ENCODE data around the gene CAMP. TPM values are rescaled to one million over a fixed set of nuclear protein-coding genes. Genes with fewer than 3 reads are reported as not detected.
"Not testable (repeated sequence)": the region's sequence is repeated elsewhere in the genome, so short reads cannot be mapped to it uniquely, and the experiment has no call there.

Gene CAMP
- total and polyA plus RNA-seq, 8 donors, result not detected

- intact Hi-C loops (cut with DNase I), result no loop called here
- Histone ChIP-seq H3K36me3 (peaks cover 0 to 14% (median 0%) of the 10 kb centered on the region in 3 donors), H3K27ac (no peak overlapping the region), H3K9me3 (no peaks in the 10 kb centered on the region), H3K27me3 (no peaks in the 10 kb centered on the region), H3K4me1 (peaks cover 0 to 4% (median 1%) of the 10 kb centered on the region in 3 donors), H3K4me3 (no peak overlapping the region)
- no peak for TF ChIP-seq CTCF (IDR thresholded peaks at IDR 0.05)
- DNase-seq, result no peak
- no peak for FAIRE-seq
- WGBS, 2 donors, result 75% methylated on average over 2 of the region's 2 CpGs
- no peak for ATAC-seq
These were observed 44.5 kb downstream of the CAMP start for GRCh38 chr3:48267782-48268181.

GRCh38 chr3:48268381-48268935 lies 45.2 kb downstream of the CAMP start:
- DNase-seq (no peak), ATAC-seq (peak in 3 of 4 donors; percentile 36 to 71 (median 67)), FAIRE-seq (no peak)
- intact Hi-C loops (cut with DNase I), result no loop called here
- H3K27ac ChIP-seq, result no peak overlapping the region
- 82 to 84% methylated on average over 13 of the region's 13 CpGs for WGBS, 2 donors
- peaks cover 0 to 9% (median 8%) of the 10 kb centered on the region in 3 donors for H3K4me1 ChIP-seq
- no peak for TF ChIP-seq CTCF (IDR thresholded peaks at IDR 0.05)
- H3K4me3 ChIP-seq, result no peak overlapping the region
- H3K9me3 ChIP-seq, result no peaks in the 10 kb centered on the region
- peaks cover 0 to 14% (median 0%) of the 10 kb centered on the region in 3 donors for H3K36me3 ChIP-seq
- no peaks in the 10 kb centered on the region for H3K27me3 ChIP-seq

GRCh38 chr3:48268936-48269561 lies 45.8 kb downstream of the CAMP start:
- no peak overlapping the region for H3K27ac ChIP-seq
- peaks cover 5 to 10% (median 9%) of the 10 kb centered on the region in 3 donors for H3K4me1 ChIP-seq
- intact Hi-C loops (cut with DNase I), result no loop called here
- FAIRE-seq, result no peak
- no peaks in the 10 kb centered on the region for H3K9me3 ChIP-seq
- peaks cover 0 to 14% (median 0%) of the 10 kb centered on the region in 3 donors for H3K36me3 ChIP-seq
- no peak for DNase-seq
- TF ChIP-seq CTCF (IDR thresholded peaks at IDR 0.05), result no peak
- ATAC-seq, result no peak
- no peaks in the 10 kb centered on the region for H3K27me3 ChIP-seq
- 85 to 89% methylated on average over 23 of the region's 23 CpGs for WGBS, 2 donors
- H3K4me3 ChIP-seq, result no peak overlapping the region

GRCh38 chr3:48269592-48269991 lies 46.3 kb downstream of the CAMP start:
- Histone ChIP-seq H3K36me3 (peaks cover 0 to 14% (median 0%) of the 10 kb centered on the region in 3 donors), H3K9me3 (no peaks in the 10 kb centered on the region), H3K27me3 (no peaks in the 10 kb centered on the region), H3K4me3 (no peak overlapping the region), H3K27ac (no peak overlapping the region), H3K4me1 (peaks cover 5 to 10% (median 9%) of the 10 kb centered on the region in 3 donors)
- intact Hi-C loops (cut with DNase I), result no loop called here
- no peak for ATAC-seq
- TF ChIP-seq CTCF (IDR thresholded peaks at IDR 0.05), result no peak
- no peak for FAIRE-seq
- WGBS, 2 donors, result 80 to 92% methylated on average over 8 of the region's 8 CpGs
- DNase-seq, result no peak

- Histone ChIP-seq H3K4me1 (peaks cover 5 to 10% (median 9%) of the 10 kb centered on the region in 3 donors), H3K9me3 (no peaks in the 10 kb centered on the region), H3K27me3 (no peaks in the 10 kb centered on the region), H3K36me3 (peaks cover 0 to 14% (median 0%) of the 10 kb centered on the region in 3 donors), H3K4me3 (no peak overlapping the region), H3K27ac (no peak overlapping the region)
- ATAC-seq, result no peak
- intact Hi-C loops (cut with DNase I), result loop anchor here in 2 of 3 donors (5.0 to 10.0 kb wide), 3 partner anchors 124 to 167 kb away; partner anchors contain the start of gene PLXNB1 (in 1 of the 2)
- FAIRE-seq, result no peak
- 77 to 81% methylated on average over 2 of the region's 2 CpGs for WGBS, 2 donors
- TF ChIP-seq CTCF (IDR thresholded peaks at IDR 0.05), result no peak
- no peak for DNase-seq
These were observed 47.0 kb downstream of the CAMP start for GRCh38 chr3:48270306-48270705.

GRCh38 chr3:48271223-48271622 lies 47.9 kb downstream of the CAMP start:
- H3K27me3 ChIP-seq, ATAC-seq, FAIRE-seq, DNase-seq, H3K9me3 ChIP-seq, H3K4me3 ChIP-seq, H3K27ac ChIP-seq, H3K4me1 ChIP-seq: not testable (repeated sequence)
- peaks cover 0 to 14% (median 0%) of the 10 kb centered on the region in 3 donors for H3K36me3 ChIP-seq
- WGBS, 2 donors, result 90 to 91% methylated on average over 10 of the region's 10 CpGs
- intact Hi-C loops (cut with DNase I), result loop anchor here in 2 of 3 donors (5.0 to 10.0 kb wide), 3 partner anchors 124 to 166 kb away; partner anchors contain the start of gene PLXNB1 (in 1 of the 2)
